Measurements from ENCODE around the gene HOXA11. TPM values are rescaled to one million over a fixed set of nuclear protein-coding genes. Genes with fewer than 3 reads are reported as not detected.

HOXA11 gene
- total RNA-seq, 1 donor from 2014 or later = 10.7 TPM

- TF ChIP-seq, protein P1, sequence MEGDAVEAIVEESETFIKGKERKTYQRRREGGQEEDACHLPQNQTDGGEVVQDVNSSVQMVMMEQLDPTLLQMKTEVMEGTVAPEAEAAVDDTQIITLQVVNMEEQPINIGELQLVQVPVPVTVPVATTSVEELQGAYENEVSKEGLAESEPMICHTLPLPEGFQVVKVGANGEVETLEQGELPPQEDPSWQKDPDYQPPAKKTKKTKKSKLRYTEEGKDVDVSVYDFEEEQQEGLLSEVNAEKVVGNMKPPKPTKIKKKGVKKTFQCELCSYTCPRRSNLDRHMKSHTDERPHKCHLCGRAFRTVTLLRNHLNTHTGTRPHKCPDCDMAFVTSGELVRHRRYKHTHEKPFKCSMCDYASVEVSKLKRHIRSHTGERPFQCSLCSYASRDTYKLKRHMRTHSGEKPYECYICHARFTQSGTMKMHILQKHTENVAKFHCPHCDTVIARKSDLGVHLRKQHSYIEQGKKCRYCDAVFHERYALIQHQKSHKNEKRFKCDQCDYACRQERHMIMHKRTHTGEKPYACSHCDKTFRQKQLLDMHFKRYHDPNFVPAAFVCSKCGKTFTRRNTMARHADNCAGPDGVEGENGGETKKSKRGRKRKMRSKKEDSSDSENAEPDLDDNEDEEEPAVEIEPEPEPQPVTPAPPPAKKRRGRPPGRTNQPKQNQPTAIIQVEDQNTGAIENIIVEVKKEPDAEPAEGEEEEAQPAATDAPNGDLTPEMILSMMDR (conservative IDR thresholded peaks at IDR 0.05; ENCODE audit: low read depth, low read length) = no peak
- H3K4me3 ChIP-seq (ENCODE audit: low read depth, low read length) = peak overlapping the region; percentile 74
- DNase-seq (ENCODE audit: low read depth) = no peak
Observed at GRCh38 chr7:27161721-27162560, 23.1 kb downstream of the HOXA11 start.

- no peak for DNase-seq (ENCODE audit: low read depth)
- H3K4me3 ChIP-seq (ENCODE audit: low read depth, low read length) = peak overlapping the region; percentile 74
- TF ChIP-seq, protein P1 (conservative IDR thresholded peaks at IDR 0.05; ENCODE audit: low read depth, low read length) = no peak
Observed at GRCh38 chr7:27161214-27161720, 23.8 kb downstream of the HOXA11 start.

GRCh38 chr7:27160546-27161213 lies 24.4 kb downstream of the HOXA11 start:
- no peak for DNase-seq (ENCODE audit: low read depth)
- peak overlapping the region; percentile 74 for H3K4me3 ChIP-seq (ENCODE audit: low read depth, low read length)
- TF ChIP-seq, protein P1 (conservative IDR thresholded peaks at IDR 0.05; ENCODE audit: low read depth, low read length) = peak; percentile 88

DNA sequence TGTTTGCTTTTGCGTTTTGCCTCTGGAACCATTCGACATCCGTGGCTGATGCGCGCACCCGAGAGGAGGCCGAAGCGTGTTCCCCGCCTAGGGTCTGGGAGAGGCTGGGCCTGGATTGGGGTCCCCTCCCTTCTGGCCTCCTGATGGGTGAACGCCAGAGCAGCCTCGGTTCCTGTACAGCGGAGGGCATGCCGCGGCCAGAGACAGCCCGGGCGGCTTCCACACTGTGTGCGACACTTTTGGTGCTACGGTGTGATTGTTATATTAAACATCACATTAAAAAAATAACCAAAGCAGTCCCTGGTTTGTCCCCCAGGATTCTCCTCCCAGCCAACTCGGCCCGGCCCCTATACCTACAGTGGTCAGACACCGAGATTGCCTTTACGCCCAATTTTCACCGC lies 24.9 kb downstream of the HOXA11 start:
- peak overlapping the region; percentile 74 for H3K4me3 ChIP-seq (ENCODE audit: low read depth, low read length)
- TF ChIP-seq, protein P1 (conservative IDR thresholded peaks at IDR 0.05; ENCODE audit: low read depth, low read length) = no peak
- DNase-seq (ENCODE audit: low read depth) = no peak

- no peak for DNase-seq (ENCODE audit: low read depth)
- peak overlapping the region; percentile 74 for H3K4me3 ChIP-seq (ENCODE audit: low read depth, low read length)
- TF ChIP-seq, protein P1 (conservative IDR thresholded peaks at IDR 0.05; ENCODE audit: low read depth, low read length) = no peak
Observed at GRCh38 chr7:27159266-27160144, 25.5 kb downstream of the HOXA11 start.

- TF ChIP-seq, protein P1 (conservative IDR thresholded peaks at IDR 0.05; ENCODE audit: low read depth, low read length) = no peak
- peak overlapping the region; percentile 74 for H3K4me3 ChIP-seq (ENCODE audit: low read depth, low read length)
Observed at GRCh38 chr7:27158436-27159265, 26.4 kb downstream of the HOXA11 start.

More at GRCh38 chr7:27158436-27159265, 26.4 kb downstream of the HOXA11 start:
- no peak for DNase-seq (ENCODE audit: low read depth)
